ENCODE data around the gene EFCAB11. TPM values are rescaled to one million over a fixed set of nuclear protein-coding genes. Genes with fewer than 3 reads are reported as not detected.

The EFCAB11 gene
- total and polyA plus RNA-seq, 11 donors = 0.79 to 4.6 (median 3.3) TPM

DNA sequence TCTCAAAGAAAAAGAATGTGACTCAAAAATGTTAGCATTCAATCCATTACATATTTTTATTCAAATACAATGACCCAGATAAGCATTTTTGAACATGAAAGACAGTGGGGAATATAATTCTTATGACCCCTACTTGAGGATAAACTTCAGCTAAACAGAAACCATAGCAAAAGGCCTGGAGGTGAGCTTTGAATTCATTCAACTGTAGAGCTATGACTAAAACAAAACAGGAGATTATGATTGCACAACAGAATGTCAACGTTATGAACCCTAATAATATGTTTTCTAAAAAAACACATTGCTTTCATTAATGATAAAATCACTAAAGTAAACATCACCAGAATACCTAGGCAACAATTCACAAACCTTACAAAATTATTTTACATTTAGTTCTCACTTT is 27.8 kb downstream of the EFCAB11 start:
- TF ChIP-seq, protein P1, sequence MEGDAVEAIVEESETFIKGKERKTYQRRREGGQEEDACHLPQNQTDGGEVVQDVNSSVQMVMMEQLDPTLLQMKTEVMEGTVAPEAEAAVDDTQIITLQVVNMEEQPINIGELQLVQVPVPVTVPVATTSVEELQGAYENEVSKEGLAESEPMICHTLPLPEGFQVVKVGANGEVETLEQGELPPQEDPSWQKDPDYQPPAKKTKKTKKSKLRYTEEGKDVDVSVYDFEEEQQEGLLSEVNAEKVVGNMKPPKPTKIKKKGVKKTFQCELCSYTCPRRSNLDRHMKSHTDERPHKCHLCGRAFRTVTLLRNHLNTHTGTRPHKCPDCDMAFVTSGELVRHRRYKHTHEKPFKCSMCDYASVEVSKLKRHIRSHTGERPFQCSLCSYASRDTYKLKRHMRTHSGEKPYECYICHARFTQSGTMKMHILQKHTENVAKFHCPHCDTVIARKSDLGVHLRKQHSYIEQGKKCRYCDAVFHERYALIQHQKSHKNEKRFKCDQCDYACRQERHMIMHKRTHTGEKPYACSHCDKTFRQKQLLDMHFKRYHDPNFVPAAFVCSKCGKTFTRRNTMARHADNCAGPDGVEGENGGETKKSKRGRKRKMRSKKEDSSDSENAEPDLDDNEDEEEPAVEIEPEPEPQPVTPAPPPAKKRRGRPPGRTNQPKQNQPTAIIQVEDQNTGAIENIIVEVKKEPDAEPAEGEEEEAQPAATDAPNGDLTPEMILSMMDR (IDR thresholded peaks at IDR 0.05) = no peak
- TF ChIP-seq POLR2A (IDR thresholded peaks at IDR 0.05) = no peak
- Histone ChIP-seq H3K27me3 (no peaks in the 10 kb centered on the region), H3K36me3 (peaks cover 0 to 17% (median 5%) of the 10 kb centered on the region in 9 donors), H3K4me3 (no peak overlapping the region), H3K27ac (no peak overlapping the region), H3K9me3 (no peaks in the 10 kb centered on the region), H3K4me1 (no peaks in the 10 kb centered on the region)
- intact Hi-C loops (cut with DNase I) = no loop called here
- ATAC-seq (no peak), DNase-seq (no peak)
- 52 to 54% (median 54%) methylated on average over 1 of the region's 1 CpG for whole genome bisulfite sequencing, 4 donors

DNA sequence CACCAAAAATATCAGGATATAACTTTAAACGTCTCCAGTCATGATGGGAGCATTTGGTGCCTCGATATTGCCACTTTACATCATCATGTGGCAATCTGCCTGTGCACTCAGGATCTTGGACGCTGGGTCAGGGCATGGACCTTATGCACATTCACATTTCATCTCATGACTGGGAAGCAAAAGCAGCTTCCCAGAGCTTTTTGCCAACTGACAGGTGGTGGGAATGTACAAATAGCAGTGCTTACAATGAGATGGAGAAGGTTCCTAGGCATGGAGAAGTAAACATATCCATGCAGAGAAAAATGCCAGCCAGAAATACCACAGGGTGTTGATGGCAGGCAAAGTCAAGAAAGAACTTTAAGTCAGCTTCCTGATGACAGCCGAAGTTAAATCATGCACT is 30.3 kb downstream of the EFCAB11 start:
- Histone ChIP-seq H3K4me3 (no peak overlapping the region), H3K9me3 (no peaks in the 10 kb centered on the region), H3K36me3 (peaks cover 0 to 4% (median 0%) of the 10 kb centered on the region in 9 donors), H3K27ac (no peak overlapping the region), H3K4me1 (no peaks in the 10 kb centered on the region), H3K27me3 (no peaks in the 10 kb centered on the region)
- WGBS, 4 donors = 38 to 57% (median 46%) methylated on average over 4 of the region's 4 CpGs
- TF ChIP-seq POLR2A (IDR thresholded peaks at IDR 0.05) = no peak
- TF ChIP-seq, protein P1 (IDR thresholded peaks at IDR 0.05) = no peak
- intact Hi-C loops (cut with DNase I) = no loop called here
- ATAC-seq (no peak), DNase-seq (no peak)

DNA sequence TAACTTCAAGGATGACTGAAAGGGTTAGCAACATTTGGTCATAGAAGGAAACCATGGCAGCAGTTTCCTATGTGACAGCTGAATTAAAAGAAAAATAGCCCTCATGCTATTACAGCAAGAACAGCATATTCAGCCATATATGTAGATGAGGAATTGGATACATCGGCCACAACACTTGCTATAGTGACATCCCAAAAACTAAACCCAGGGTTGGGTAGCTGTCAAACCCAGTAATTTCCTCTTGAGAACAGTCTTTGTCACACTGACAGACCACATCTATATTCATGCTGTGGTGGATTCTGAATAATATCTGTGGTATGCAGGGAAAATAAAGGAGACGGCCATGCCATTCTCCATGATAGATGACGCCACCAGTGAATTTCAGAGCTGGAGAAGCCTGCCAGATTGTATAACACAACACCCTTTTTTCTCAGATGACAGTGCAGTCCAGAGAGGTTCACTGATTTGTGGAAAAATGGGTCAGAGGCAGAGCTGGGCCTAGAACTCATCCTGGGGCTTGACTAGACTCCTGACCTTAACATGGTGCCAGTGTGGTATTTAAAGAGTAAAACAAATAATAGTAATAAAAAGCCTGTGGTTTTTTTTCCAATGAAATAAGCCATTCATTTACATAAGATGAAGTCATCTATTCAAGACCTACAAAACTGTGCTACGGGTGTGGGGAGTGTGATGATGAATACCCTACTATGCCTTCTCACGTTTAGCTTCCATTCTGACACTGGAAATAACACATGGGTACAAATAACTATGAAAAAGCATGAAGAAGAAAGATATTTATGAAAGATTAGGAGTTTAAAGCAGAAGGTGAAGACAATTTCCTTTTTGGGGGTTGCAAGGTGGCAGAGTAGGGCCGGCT is 32.3 kb downstream of the EFCAB11 start:
- H3K4me3 ChIP-seq = no peak overlapping the region
- H3K36me3 ChIP-seq = peaks cover 0 to 4% (median 0%) of the 10 kb centered on the region in 9 donors
- no peak overlapping the region for H3K27ac ChIP-seq
- 93 to 97% (median 94%) methylated on average over 6 of the region's 6 CpGs for WGBS, 4 donors
- no peaks in the 10 kb centered on the region for H3K4me1 ChIP-seq
- ATAC-seq = no peak
- intact Hi-C loops (cut with DNase I) = no loop called here
- no peak for DNase-seq
- no peak for TF ChIP-seq POLR2A (IDR thresholded peaks at IDR 0.05)
- TF ChIP-seq, protein P1 (IDR thresholded peaks at IDR 0.05) = no peak
- H3K27me3 ChIP-seq = no peaks in the 10 kb centered on the region
- H3K9me3 ChIP-seq = no peaks in the 10 kb centered on the region

DNA sequence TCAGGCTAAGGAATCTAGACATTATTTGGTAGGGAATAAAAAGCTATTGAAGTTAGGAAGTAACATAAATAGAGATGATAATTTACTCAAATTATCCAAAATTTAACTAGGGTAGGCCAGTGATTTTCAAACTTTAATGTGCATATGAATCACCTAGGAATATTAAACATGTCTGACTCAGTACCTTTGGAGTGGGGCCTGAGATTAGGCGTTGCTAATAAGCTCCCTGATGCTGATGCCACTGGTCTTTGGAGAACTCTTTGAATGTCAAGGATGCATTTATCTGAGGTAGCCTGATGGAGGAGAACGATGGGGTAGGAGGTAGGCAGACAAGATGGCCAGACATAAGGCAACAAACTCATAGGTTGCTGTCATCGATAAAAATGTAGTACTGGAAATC is 33.2 kb downstream of the EFCAB11 start:
- no peak overlapping the region for H3K27ac ChIP-seq
- peaks cover 0 to 4% (median 0%) of the 10 kb centered on the region in 9 donors for H3K36me3 ChIP-seq
- no peaks in the 10 kb centered on the region for H3K4me1 ChIP-seq
- TF ChIP-seq, protein P1 (IDR thresholded peaks at IDR 0.05) = no peak
- TF ChIP-seq POLR2A (IDR thresholded peaks at IDR 0.05) = no peak
- no peak for ATAC-seq
- 94 to 98% (median 97%) methylated on average over 3 of the region's 3 CpGs for WGBS, 4 donors
- intact Hi-C loops (cut with DNase I) = no loop called here
- no peaks in the 10 kb centered on the region for H3K9me3 ChIP-seq
- DNase-seq = no peak
- no peak overlapping the region for H3K4me3 ChIP-seq
- no peaks in the 10 kb centered on the region for H3K27me3 ChIP-seq
